GM12878 (cell line): ENCODE measurements around the gene NFE2L1. TPM values are rescaled to one million over a fixed set of nuclear protein-coding genes. Genes with fewer than 3 reads are reported as not detected.

Experiments
- ATAC-seq: fragments of 200-7000 bp; cut with Tn5 transposase; 3 replicates; pipeline ENCODE4 v1.9.1; 2020; ENCODE audit warnings: mild to moderate bottlenecking, moderate library complexity
- BruUV-seq: library from RNA; stranded (reverse); fragments of 400-500 nt; replicated peaks from 2 replicates; lab custom pipeline; 2021; lab: Mats Ljungman, UMichigan
- CTCF ChIA-PET: fragments of 300-600 bp; sonication (Branson Sonifier 250); formaldehyde crosslinking; extraction: SDS; loops from one replicate; lab custom pipeline; 2021; ENCODE audit warnings: inconsistent platforms; lab: Yijun Ruan, JAX
- POLR2A ChIA-PET: fragments of 350-600 bp; formaldehyde crosslinking; extraction: SDS; loops from one replicate; lab custom pipeline; 2021; ENCODE audit warnings: inconsistent platforms; lab: Charles Lee
- RAD21 ChIA-PET: fragments of 300-600 bp; sonication (Branson Sonifier 250); formaldehyde crosslinking; loops from one replicate; lab custom pipeline; 2023; ENCODE audit warnings: antibody characterized with exemption; ENCODE audit not compliant: unreplicated experiment; lab: Charles Lee
- SMC1A ChIA-PET: fragments of 300-600 bp; sonication (Branson Sonifier 250); formaldehyde crosslinking; loops from one replicate; lab custom pipeline; 2023; ENCODE audit not compliant: unreplicated experiment, uncharacterized antibody; lab: Charles Lee
- DNase-seq: peaks from one replicate; pipeline ENCODE4 v3.0.0-alpha.2; 2011; ENCODE audit warnings: low read depth, low spot score
- FAIRE-seq: peaks from 3 replicates; lab custom pipeline; 2011; peaks lifted over from hg19 to GRCh38; lab: Jason Lieb, UNC
- H2AFZ ChIP-seq: 2 replicates; pipeline ENCODE4 v1.6.0; 2011; ENCODE audit warnings: low read depth, low read length, control low read depth; ENCODE audit not compliant: control insufficient read depth
- H3K27ac ChIP-seq: 2 replicates; pipeline ENCODE4 v1.5.1; 2011; ENCODE audit warnings: control low read depth; ENCODE audit not compliant: control insufficient read depth, insufficient read depth
- H3K27me3 ChIP-seq, 2 experiments: replicated peaks in 1 of 2; 2 replicates each; pipeline versions ENCODE4 v1.6.0 to v1.6.1; 2011; ENCODE audit warnings: low read length in 1 of 2; ENCODE audit not compliant: control insufficient read depth in 2 of 2, insufficient read depth in 2 of 2
- H3K36me3 ChIP-seq, 2 experiments: 2 replicates each; pipeline ENCODE4 v1.5.1; 2011; ENCODE audit warnings: low read length in 1 of 2; ENCODE audit not compliant: control insufficient read depth in 2 of 2, insufficient read depth in 2 of 2
- H3K4me1 ChIP-seq: 2 replicates; pipeline ENCODE4 v1.6.1; 2011; ENCODE audit warnings: mild to moderate bottlenecking, low read length, moderate library complexity, mixed read lengths; ENCODE audit not compliant: control insufficient read depth, insufficient read depth
- H3K4me2 ChIP-seq: 2 replicates; pipeline ENCODE4 v1.6.0; 2011; ENCODE audit warnings: control low read depth; ENCODE audit not compliant: control insufficient read depth, insufficient read depth
- H3K4me3 ChIP-seq: fragments of 200-600 bp; sonication (generic); 2 replicates; pipeline ENCODE4 v1.5.1; 2016
- H3K79me2 ChIP-seq: 2 replicates; pipeline ENCODE4 v1.6.0; 2011; ENCODE audit warnings: low read length; ENCODE audit not compliant: control insufficient read depth, insufficient read depth
- H3K9ac ChIP-seq: 2 replicates; pipeline ENCODE4 v1.8.0; 2011; ENCODE audit warnings: low read length, control low read depth, mixed read lengths; ENCODE audit not compliant: control insufficient read depth, insufficient read depth
- H3K9me3 ChIP-seq: replicated peaks from 3 replicates; pipeline ENCODE4 v1.5.1; 2011; ENCODE audit warnings: mild to moderate bottlenecking, low read length; ENCODE audit not compliant: control insufficient read depth, insufficient read depth
- H4K20me1 ChIP-seq: 2 replicates; pipeline ENCODE4 v1.6.0; 2011; ENCODE audit not compliant: control insufficient read depth, insufficient read depth
- CEBPZ ChIP-seq: fragments of 150-350 bp; IDR thresholded peaks from 2 replicates; pipeline ENCODE4 v1.6.1; 2016; ENCODE audit warnings: low read depth, low read length
- CHD1 ChIP-seq: IDR thresholded peaks from 2 replicates; pipeline ENCODE4 v1.6.1; 2012; ENCODE audit warnings: low read depth, low read length, improper control_type of control experiment
- CREM ChIP-seq: IDR thresholded peaks from 2 replicates; pipeline ENCODE4 v1.6.1; 2014; ENCODE audit warnings: antibody characterized with exemption, low read depth
- EED ChIP-seq: sonication (generic); IDR thresholded peaks from 2 replicates; pipeline ENCODE4 v1.6.1; 2016; ENCODE audit warnings: antibody characterized with exemption, low read depth
- NFYA ChIP-seq: IDR thresholded peaks from 2 replicates; pipeline ENCODE4 v1.6.1; 2011; ENCODE audit warnings: low read depth, mild to moderate bottlenecking, low read length, improper control_type of control experiment, borderline replicate concordance
- NR2C1 ChIP-seq: fragments of 450-650 bp; IDR thresholded peaks from 2 replicates; pipeline ENCODE4 v1.6.1; 2017; ENCODE audit warnings: antibody characterized with exemption, mild to moderate bottlenecking, moderate library complexity
- PAX8 ChIP-seq: fragments of 450-650 bp; IDR thresholded peaks from 2 replicates; pipeline ENCODE4 v1.6.1; 2017; ENCODE audit warnings: mild to moderate bottlenecking, moderate library complexity
- PKNOX1 ChIP-seq: fragments of 450-650 bp; IDR thresholded peaks from 2 replicates; pipeline ENCODE4 v1.6.1; 2016; ENCODE audit warnings: mild to moderate bottlenecking
- RBBP5 ChIP-seq: fragments of 200-600 bp; sonication (generic); conservative IDR thresholded peaks from 2 replicates; pipeline ENCODE4 v1.6.1; 2016
- SMARCA5 ChIP-seq: fragments of 450-650 bp; IDR thresholded peaks from 2 replicates; pipeline ENCODE4 v1.6.1; 2017; ENCODE audit warnings: mild to moderate bottlenecking
- SUZ12 ChIP-seq: fragments of 200-600 bp; sonication (generic); IDR thresholded peaks from one replicate; pipeline ENCODE4 v1.6.1; 2018; ENCODE audit warnings: antibody characterized with exemption, mild to moderate bottlenecking; ENCODE audit not compliant: unreplicated experiment
- ZZZ3 ChIP-seq: IDR thresholded peaks from 2 replicates; pipeline ENCODE4 v1.6.1; 2011; ENCODE audit warnings: low read depth; ENCODE audit not compliant: control insufficient read depth, insufficient read length
- WGBS: methylation state at CpG from one replicate; pipeline ENCODE4 v1.1.6; 2016; ENCODE audit warnings: low lambda C conversion rate; ENCODE audit not compliant: insufficient replicate concordance, insufficient coverage; ENCODE audit errors: missing lambda C conversion rate; 5-methylcytosine and 5-hydroxymethylcytosine counted together
- in situ Hi-C: fragments of 300-500 bp; cut with MboI; formaldehyde crosslinking; loops from 9 replicates; pipeline ENCODE4 v1.14.3; 2018; ENCODE audit warnings: mixed read lengths
- intact Hi-C: fragments of 100-400 bp; cut with micrococcal nuclease; formaldehyde crosslinking; loops from one replicate; pipeline ENCODE4 v1.14.2; 2022; ENCODE audit not compliant: unreplicated experiment
- polyA plus RNA-seq, 11 experiments: library from polyadenylated mRNA; depleted of rRNA in 4 of 11; unstranded in 6 of 11; stranded (reverse) in 5 of 11; fragments of >200 nt; fragmentation: Nextera tagmentation in 4 of 11; fragmentation: Illumina TruSeq in 1 of 11; extraction: Ambion mirVana in 4 of 11; extraction: Trizol in 1 of 11; gene quantifications; 1 replicate in 1 of 11; 2 replicates in 10 of 11; pipeline versions ENCODE4 v1.2.1 to v1.2.3, GENCODE V29; 2011 to 2016; ENCODE audit warnings: inconsistent platforms in 2 of 11, missing spikeins in 2 of 11, low read depth in 1 of 11
- total RNA-seq, 4 experiments: library from RNA; depleted of rRNA in 3 of 4; stranded (reverse); fragments of >200 nt in 3 of 4; fragmentation: Illumina TruSeq in 1 of 4; extraction: Trizol in 1 of 4; gene quantifications; 2 replicates each; pipeline versions ENCODE4 v1.2.1 to v1.2.3, GENCODE V29; 2013 to 2021
- TF ChIP-seq, protein P1 (sequence below): IDR thresholded peaks from 2 replicates; pipeline ENCODE4 v1.6.1; 2012; ENCODE audit warnings: low read depth, low read length, improper control_type of control experiment
- TF ChIP-seq, protein P2 (sequence below): IDR thresholded peaks from 2 replicates; pipeline ENCODE4 v1.6.1; 2012; ENCODE audit warnings: low read depth, low read length, improper control_type of control experiment

The NFE2L1 gene
- total and polyA plus RNA-seq, 10 of the 15 experiments (the other 5 are each of a cell fraction or from before 2014, with no cell fraction given), result 3.8 to 104 (median 26.4) TPM

DNA sequence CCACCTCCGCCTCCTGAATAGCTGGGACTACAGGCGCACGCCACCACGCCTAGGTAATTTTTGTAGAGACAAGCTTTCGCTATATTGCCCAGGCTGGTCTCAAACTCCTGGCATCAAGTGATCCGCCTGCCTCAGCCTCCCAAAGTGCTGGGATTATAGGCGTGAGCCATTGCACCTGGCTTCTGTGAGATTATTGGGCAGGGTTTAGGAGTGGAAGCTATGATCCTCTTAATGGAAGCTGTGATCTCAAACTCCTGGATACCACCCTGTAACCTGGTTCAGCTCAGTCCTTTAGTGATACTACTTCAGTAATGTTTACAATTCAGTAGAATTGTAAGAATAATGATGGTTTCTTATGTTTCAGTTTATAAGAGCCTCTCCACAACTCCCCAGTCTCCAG lies 14.1 kb downstream of the NFE2L1 start:
- Histone ChIP-seq H3K4me2 (no peak overlapping the region), H3K36me3 (peaks cover 36% of the 10 kb centered on the region in 2 experiments), H3K9ac (no peak overlapping the region), H3K4me1 (no peaks in the 10 kb centered on the region; the same call in 1 of the 2 replicates), H3K27ac (no peak overlapping the region), H3K79me2 (peaks cover 12% of the 10 kb centered on the region), H3K4me3 (no peak overlapping the region), H3K27me3 (no peaks in the 10 kb centered on the region), H4K20me1 (no peaks in the 10 kb centered on the region), H3K9me3 (no peaks in the 10 kb centered on the region), H2AFZ (no peak overlapping the region)
- ChIA-PET POLR2A (interaction anchor here (0.8 to 3.0 kb wide), 3 partner anchors 10 to 15 kb away, joined by 3 to 11 read pairs (median 3); no protein-coding TSS in a partner anchor), RAD21 (interaction anchor here (0.8 to 2.5 kb wide), 2 partner anchors 37 kb away, joined by 3 to 6 read pairs; no protein-coding TSS in a partner anchor), CTCF (interaction anchor here (1.1 to 2.8 kb wide), 4 partner anchors 10 to 36 kb away, joined by 3 to 11 read pairs (median 5); no protein-coding TSS in a partner anchor), SMC1A (interaction anchor here (1.2 kb wide), 1 partner anchor 58 kb away, joined by 3 read pairs; no protein-coding TSS in a partner anchor)
- in situ Hi-C loops (no loop called here), intact Hi-C loops (no loop called here)
- no TSS peak for BruUV-seq
- FAIRE-seq (no peak), DNase-seq (no peak), ATAC-seq (no peak)
- TF ChIP-seq NR2C1 (no peak), EED (no peak), SUZ12 (no peak), PKNOX1 (no peak), CREM (no peak), CEBPZ (no peak), NFYA (no peak), ZZZ3 (no peak), PAX8 (no peak), SMARCA5 (no peak), CHD1 (no peak), RBBP5 (no peak)
- TF ChIP-seq, protein P1, sequence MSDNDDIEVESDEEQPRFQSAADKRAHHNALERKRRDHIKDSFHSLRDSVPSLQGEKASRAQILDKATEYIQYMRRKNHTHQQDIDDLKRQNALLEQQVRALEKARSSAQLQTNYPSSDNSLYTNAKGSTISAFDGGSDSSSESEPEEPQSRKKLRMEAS, result no peak
- TF ChIP-seq, protein P2, sequence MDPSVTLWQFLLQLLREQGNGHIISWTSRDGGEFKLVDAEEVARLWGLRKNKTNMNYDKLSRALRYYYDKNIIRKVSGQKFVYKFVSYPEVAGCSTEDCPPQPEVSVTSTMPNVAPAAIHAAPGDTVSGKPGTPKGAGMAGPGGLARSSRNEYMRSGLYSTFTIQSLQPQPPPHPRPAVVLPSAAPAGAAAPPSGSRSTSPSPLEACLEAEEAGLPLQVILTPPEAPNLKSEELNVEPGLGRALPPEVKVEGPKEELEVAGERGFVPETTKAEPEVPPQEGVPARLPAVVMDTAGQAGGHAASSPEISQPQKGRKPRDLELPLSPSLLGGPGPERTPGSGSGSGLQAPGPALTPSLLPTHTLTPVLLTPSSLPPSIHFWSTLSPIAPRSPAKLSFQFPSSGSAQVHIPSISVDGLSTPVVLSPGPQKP, result no peak
- WGBS, result 100% methylated on average over 7 of the region's 7 CpGs
